ENCODE data around the gene RUVBL2.

GRCh38 chr19:48962849-48963165 lies 30.9 kb upstream of the RUVBL2 start:
- no peak for TF ChIP-seq CTCF (IDR thresholded peaks at IDR 0.05)
- no peak for TF ChIP-seq EP300 (IDR thresholded peaks at IDR 0.05)
- TF ChIP-seq POLR2A (IDR thresholded peaks at IDR 0.05) = no peak

All from gastroesophageal sphincter (tissue), 3 donors.